Astrocyte of the spinal cord (primary cell): ENCODE results near the gene ANKRD24.
A peak's percentile ranks its signal among the peaks of the same experiment; 100 is the strongest.
"Not testable (repeated sequence)": the region's sequence is repeated elsewhere in the genome, so short reads cannot be mapped to it uniquely, and the experiment has no call there.

Source experiments
- DNase-seq: peaks from one replicate; pipeline ENCODE4 v3.0.0; 2011; ENCODE audit warnings: low read depth, low spot score
- H3K4me3 ChIP-seq: 2 replicates; pipeline ENCODE4 v1.5.1; 2011; ENCODE audit warnings: low read depth, mild to moderate bottlenecking, low read length, moderate library complexity
- CTCF ChIP-seq: IDR thresholded peaks from 2 replicates; pipeline ENCODE4 v1.5.1; 2012; ENCODE audit warnings: low read depth, mild to moderate bottlenecking, low read length, inconsistent platforms
- in situ Hi-C: cut with HindIII; loops from 2 replicates; pipeline ENCODE4 v1.10.0; 2017; ENCODE audit warnings: low sequenced_read_pairs

ANKRD24 gene

GRCh38 chr19:4220188-4220587 is 37.7 kb downstream of the ANKRD24 start:
- in situ Hi-C loops = no loop called here
- no peak overlapping the region for H3K4me3 ChIP-seq
- no peak for TF ChIP-seq CTCF
- DNase-seq = no peak

GRCh38 chr19:4224470-4224869 is 42.0 kb downstream of the ANKRD24 start:
- no peak overlapping the region for H3K4me3 ChIP-seq
- in situ Hi-C loops = no loop called here
- DNase-seq = no peak
- no peak for TF ChIP-seq CTCF

GRCh38 chr19:4225885-4226284 is 43.4 kb downstream of the ANKRD24 start:
- no peak for TF ChIP-seq CTCF
- DNase-seq = no peak
- in situ Hi-C loops = no loop called here
- H3K4me3 ChIP-seq = no peak overlapping the region

- in situ Hi-C loops = no loop called here
- no peak for TF ChIP-seq CTCF
- DNase-seq = no peak
- H3K4me3 ChIP-seq = no peak overlapping the region
These were observed 45.3 kb downstream of the ANKRD24 start for GRCh38 chr19:4227771-4228170.

- TF ChIP-seq CTCF = no peak
- no peak for DNase-seq
- no peak overlapping the region for H3K4me3 ChIP-seq
- in situ Hi-C loops = no loop called here
These were observed 46.3 kb downstream of the ANKRD24 start for GRCh38 chr19:4228765-4229178.

GRCh38 chr19:4229179-4229931 is 46.9 kb downstream of the ANKRD24 start, which contains the start of gene EBI3:
TSS of gene EBI3 (plus strand) at chr19:4229523. CDS start at chr19:4229551, 28 bp downstream.
- in situ Hi-C loops = no loop called here
- no peak within 1 kb of the TSS for H3K4me3 ChIP-seq
- DNase-seq = peak; percentile 72
- no peak for TF ChIP-seq CTCF

- H3K4me3 ChIP-seq, in situ Hi-C loops, DNase-seq: not testable (repeated sequence)
These were observed 47.7 kb downstream of the ANKRD24 start for GRCh38 chr19:4230237-4230636.

GRCh38 chr19:4231521-4231920 is 49.0 kb downstream of the ANKRD24 start:
- H3K4me3 ChIP-seq, DNase-seq, in situ Hi-C loops: not testable (repeated sequence)

GRCh38 chr19:4232139-4232538 is 49.6 kb downstream of the ANKRD24 start:
- DNase-seq, H3K4me3 ChIP-seq, in situ Hi-C loops: not testable (repeated sequence)
